HepG2 (cell line): ENCODE results near the gene ELAVL3. TPM values are rescaled to one million over a fixed set of nuclear protein-coding genes. Genes with fewer than 3 reads are reported as not detected.

ENCODE experiments used
- ADNP ChIP-seq: sonication (generic); formaldehyde crosslinking; IDR thresholded peaks from 2 replicates; pipeline ENCODE4 v1.4.0; 2020; ENCODE audit warnings: missing genetic modification reagents
- AFF4 ChIP-seq: sonication (generic); formaldehyde crosslinking; IDR thresholded peaks from 2 replicates; pipeline ENCODE4 v1.4.0; 2020; ENCODE audit warnings: missing genetic modification reagents
- ATF5 ChIP-seq: sonication (generic); formaldehyde crosslinking; IDR thresholded peaks from 2 replicates; pipeline ENCODE4 v1.4.0; 2020; ENCODE audit warnings: mild to moderate bottlenecking, low read depth, missing genetic modification reagents
- CBX1 ChIP-seq: IDR thresholded peaks from one replicate; pipeline ENCODE4 v1.6.1; 2016; ENCODE audit warnings: antibody characterized with exemption, low read depth
- GRHL1 ChIP-seq: sonication (generic); formaldehyde crosslinking; conservative IDR thresholded peaks from 2 replicates; pipeline ENCODE4 v1.8.0; 2022; ENCODE audit warnings: missing genetic modification reagents
- HDAC6 ChIP-seq: fragments of 200-600 bp; sonication (generic); IDR thresholded peaks from 2 replicates; pipeline ENCODE4 v1.7.0; 2017; ENCODE audit warnings: mild to moderate bottlenecking, antibody characterized with exemption, low read length, low read depth
- HNRNPL ChIP-seq: fragments of 200-400 bp; formaldehyde crosslinking; IDR thresholded peaks from 2 replicates; pipeline ENCODE4 v1.6.1; 2017; ENCODE audit warnings: mild to moderate bottlenecking, low read depth, low read length
- MAF1 ChIP-seq: sonication (generic); formaldehyde crosslinking; IDR thresholded peaks from 2 replicates; pipeline ENCODE4 v1.5.0; 2020; ENCODE audit warnings: missing genetic modification reagents, borderline replicate concordance
- NAIF1 ChIP-seq: sonication (generic); formaldehyde crosslinking; IDR thresholded peaks from 2 replicates; pipeline ENCODE4 v1.5.0; 2020; ENCODE audit warnings: mild to moderate bottlenecking, missing genetic modification reagents, borderline replicate concordance
- NFYB ChIP-seq: sonication (generic); formaldehyde crosslinking; IDR thresholded peaks from 2 replicates; pipeline ENCODE4 v1.4.0; 2020; ENCODE audit warnings: missing genetic modification reagents
- TFDP1 ChIP-seq: IDR thresholded peaks from 2 replicates; pipeline ENCODE4 v1.6.1; 2016; ENCODE audit warnings: missing compliant biosample characterization, missing genetic modification reagents, borderline replicate concordance
- THYN1 ChIP-seq: sonication (generic); formaldehyde crosslinking; IDR thresholded peaks from 2 replicates; pipeline ENCODE4 v1.8.1; 2023; ENCODE audit warnings: low read depth, mild to moderate bottlenecking, moderate library complexity, missing genetic modification reagents, borderline replicate concordance
- XBP1 ChIP-seq: sonication (generic); formaldehyde crosslinking; IDR thresholded peaks from 2 replicates; pipeline ENCODE4 v1.5.0; 2020; ENCODE audit warnings: missing genetic modification reagents
- ZNF326 ChIP-seq: sonication (generic); formaldehyde crosslinking; IDR thresholded peaks from 2 replicates; pipeline ENCODE4 v1.4.0; 2020; ENCODE audit warnings: missing genetic modification reagents, borderline replicate concordance
- ZNF34 ChIP-seq: sonication (generic); formaldehyde crosslinking; IDR thresholded peaks from 2 replicates; pipeline ENCODE4 v1.4.0; 2020; ENCODE audit warnings: mild to moderate bottlenecking, missing genetic modification reagents, borderline replicate concordance
- ZNF496 ChIP-seq: sonication (generic); formaldehyde crosslinking; IDR thresholded peaks from 2 replicates; pipeline ENCODE4 v1.8.1; 2023; ENCODE audit warnings: mild to moderate bottlenecking, moderate library complexity, missing genetic modification reagents; ENCODE audit not compliant: insufficient replicate concordance
- polyA plus RNA-seq, 8 experiments: library from polyadenylated mRNA; depleted of rRNA in 3 of 8; stranded (reverse) in 7 of 8; unstranded in 1 of 8; fragments of >200 nt; fragmentation: Illumina TruSeq in 4 of 8; extraction: Trizol in 4 of 8; gene quantifications; 2 replicates each; pipeline versions ENCODE4 v1.2.1 to v1.2.3, GENCODE V29; 2011 to 2016; ENCODE audit warnings: low read depth in 4 of 8, missing spikeins in 1 of 8, mixed read lengths in 1 of 8; ENCODE audit not compliant: insufficient read depth in 1 of 8
- total RNA-seq, 5 experiments: library from RNA; depleted of rRNA; stranded (reverse); fragments of >200 nt; fragmentation: Illumina TruSeq; extraction: Trizol; gene quantifications; 2 replicates each; pipeline ENCODE4 v1.2.3, GENCODE V29; 2016; ENCODE audit warnings: low read depth in 1 of 5
- TF ChIP-seq, protein P1 (sequence below): IDR thresholded peaks from 2 replicates; pipeline ENCODE4 v1.4.0; 2020; ENCODE audit warnings: mild to moderate bottlenecking, missing genetic modification reagents

The ELAVL3 gene
- total and polyA plus RNA-seq, 2 of the 13 experiments (the other 11 are each of a cell fraction or from before 2014, with no cell fraction given) = 0.03 TPM; not detected in 1

DNA sequence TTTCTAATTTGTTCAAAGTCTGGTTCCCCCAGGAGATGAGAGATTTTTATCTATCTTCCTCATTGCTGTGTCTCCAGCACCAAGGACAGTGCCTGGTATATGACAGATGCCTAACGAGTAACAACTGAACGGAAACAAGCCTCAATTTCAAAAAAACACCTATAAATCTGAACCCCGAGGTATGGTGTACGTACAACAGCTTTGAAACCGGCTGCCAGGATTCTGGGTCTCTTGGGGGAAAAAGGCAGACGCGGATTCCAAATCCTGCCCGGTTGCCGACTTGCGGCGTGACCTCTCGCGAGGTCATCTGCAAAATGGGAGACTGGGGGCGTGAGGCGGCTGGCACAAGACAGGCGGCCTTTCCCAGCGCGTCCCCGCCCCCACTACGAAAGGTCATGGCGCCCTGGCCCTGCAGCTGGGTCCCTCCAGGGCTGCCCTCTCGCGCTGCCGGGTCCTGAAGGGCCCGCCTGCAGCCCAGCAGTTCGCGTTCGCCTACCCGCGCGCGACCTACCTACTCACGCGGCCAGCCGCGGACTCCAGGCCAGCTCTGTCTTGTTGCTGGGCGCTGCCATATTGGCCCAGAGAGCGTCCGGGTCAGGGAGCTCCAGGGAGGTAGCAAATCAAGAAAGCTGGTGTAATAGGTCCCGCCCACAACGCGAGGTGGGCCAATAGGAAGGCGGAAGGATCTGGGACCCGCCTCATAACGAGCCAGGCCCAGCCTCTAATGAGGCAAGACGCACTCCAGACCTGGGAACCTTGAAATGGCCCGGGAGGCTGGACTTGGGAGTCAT is 47.9 kb upstream of the ELAVL3 start, which contains the start of gene ECSIT (continued):
- no peak for TF ChIP-seq GRHL1 (CRISPR knock-in tag)
- TF ChIP-seq, protein P1, sequence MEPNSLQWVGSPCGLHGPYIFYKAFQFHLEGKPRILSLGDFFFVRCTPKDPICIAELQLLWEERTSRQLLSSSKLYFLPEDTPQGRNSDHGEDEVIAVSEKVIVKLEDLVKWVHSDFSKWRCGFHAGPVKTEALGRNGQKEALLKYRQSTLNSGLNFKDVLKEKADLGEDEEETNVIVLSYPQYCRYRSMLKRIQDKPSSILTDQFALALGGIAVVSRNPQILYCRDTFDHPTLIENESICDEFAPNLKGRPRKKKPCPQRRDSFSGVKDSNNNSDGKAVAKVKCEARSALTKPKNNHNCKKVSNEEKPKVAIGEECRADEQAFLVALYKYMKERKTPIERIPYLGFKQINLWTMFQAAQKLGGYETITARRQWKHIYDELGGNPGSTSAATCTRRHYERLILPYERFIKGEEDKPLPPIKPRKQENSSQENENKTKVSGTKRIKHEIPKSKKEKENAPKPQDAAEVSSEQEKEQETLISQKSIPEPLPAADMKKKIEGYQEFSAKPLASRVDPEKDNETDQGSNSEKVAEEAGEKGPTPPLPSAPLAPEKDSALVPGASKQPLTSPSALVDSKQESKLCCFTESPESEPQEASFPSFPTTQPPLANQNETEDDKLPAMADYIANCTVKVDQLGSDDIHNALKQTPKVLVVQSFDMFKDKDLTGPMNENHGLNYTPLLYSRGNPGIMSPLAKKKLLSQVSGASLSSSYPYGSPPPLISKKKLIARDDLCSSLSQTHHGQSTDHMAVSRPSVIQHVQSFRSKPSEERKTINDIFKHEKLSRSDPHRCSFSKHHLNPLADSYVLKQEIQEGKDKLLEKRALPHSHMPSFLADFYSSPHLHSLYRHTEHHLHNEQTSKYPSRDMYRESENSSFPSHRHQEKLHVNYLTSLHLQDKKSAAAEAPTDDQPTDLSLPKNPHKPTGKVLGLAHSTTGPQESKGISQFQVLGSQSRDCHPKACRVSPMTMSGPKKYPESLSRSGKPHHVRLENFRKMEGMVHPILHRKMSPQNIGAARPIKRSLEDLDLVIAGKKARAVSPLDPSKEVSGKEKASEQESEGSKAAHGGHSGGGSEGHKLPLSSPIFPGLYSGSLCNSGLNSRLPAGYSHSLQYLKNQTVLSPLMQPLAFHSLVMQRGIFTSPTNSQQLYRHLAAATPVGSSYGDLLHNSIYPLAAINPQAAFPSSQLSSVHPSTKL (CRISPR knock-in tag) = peak; percentile 60
- peak; percentile 79 for TF ChIP-seq CBX1
- TF ChIP-seq NAIF1 = 0 out of 2 replicates have a peak, but pooled peaks have one; percentile 60
- TF ChIP-seq NFYB = peak; percentile 90
- TF ChIP-seq TFDP1 = no peak; the same call in 1 of the 2 replicates
- TF ChIP-seq HNRNPL = 0 out of 2 replicates have a peak, but pooled peaks have one; percentile 34
- no peak for TF ChIP-seq XBP1 (CRISPR knock-in tag)
- TF ChIP-seq ZNF326 = no peak
- TF ChIP-seq ZNF496 (CRISPR knock-in tag) = no peak
- no peak for TF ChIP-seq HDAC6
- TF ChIP-seq AFF4 = no peak
- no peak for TF ChIP-seq ZNF34 (CRISPR knock-in tag)
- TF ChIP-seq ATF5 (CRISPR knock-in tag) = no peak
- TF ChIP-seq THYN1 (CRISPR knock-in tag) = no peak
- TF ChIP-seq ADNP (CRISPR knock-in tag) = no peak
- no peak for TF ChIP-seq MAF1 (CRISPR knock-in tag)
